ENCODE measurements around the gene IL20RA. TPM values are rescaled to one million over a fixed set of nuclear protein-coding genes. Genes with fewer than 3 reads are reported as not detected.
A peak's percentile ranks its signal among the peaks of the same experiment; 100 is the strongest.

Gene IL20RA
- polyA plus RNA-seq, 10 donors, result 23.1 to 40.7 (median 27.9) TPM

- DNase-seq, result no peak
These were observed 33.4 kb downstream of the IL20RA start for GRCh38 chr6:137011406-137011805.

GRCh38 chr6:137010128-137010718, 34.5 kb downstream of the IL20RA start:
- DNase-seq, result no peak

GRCh38 chr6:137008204-137008603, 36.6 kb downstream of the IL20RA start:
- DNase-seq, result no peak

GRCh38 chr6:137006056-137006455, 38.7 kb downstream of the IL20RA start:
- no peak for DNase-seq

- DNase-seq, result no peak
These were observed 39.7 kb downstream of the IL20RA start for GRCh38 chr6:137005073-137005472.

GRCh38 chr6:137002505-137002904, 42.3 kb downstream of the IL20RA start:
- no peak for DNase-seq

- no peak for DNase-seq
These were observed 42.8 kb downstream of the IL20RA start for GRCh38 chr6:137001977-137002302.

GRCh38 chr6:137001299-137001976, 43.3 kb downstream of the IL20RA start:
- DNase-seq, result no peak

- DNase-seq, result no peak
These were observed 43.9 kb downstream of the IL20RA start for GRCh38 chr6:137000825-137001224.

GRCh38 chr6:136995521-136995920, 49.2 kb downstream of the IL20RA start:
- DNase-seq, result no peak

GRCh38 chr6:136994782-136995181, 50.0 kb downstream of the IL20RA start:
- DNase-seq, result no peak

- no peak for DNase-seq
These were observed 52.7 kb downstream of the IL20RA start for GRCh38 chr6:136992113-136992512.

GRCh38 chr6:136991646-136992045, 53.1 kb downstream of the IL20RA start:
- DNase-seq, result no peak

- DNase-seq, result no peak
These were observed 54.0 kb downstream of the IL20RA start for GRCh38 chr6:136990754-136991153.

GRCh38 chr6:136990242-136990578, 54.6 kb downstream of the IL20RA start:
- DNase-seq, result no peak

- peak in 2 of 3 donors; percentile 48 to 74 for DNase-seq
These were observed 55.1 kb downstream of the IL20RA start for GRCh38 chr6:136989571-136990241.

- DNase-seq, result no peak
These were observed 57.2 kb downstream of the IL20RA start for GRCh38 chr6:136987526-136987925.

GRCh38 chr6:136985502-136985901, 59.3 kb downstream of the IL20RA start:
- DNase-seq, result no peak

GRCh38 chr6:136984578-136984977, 60.2 kb downstream of the IL20RA start:
- DNase-seq, result no peak

GRCh38 chr6:136983687-136984086, 61.1 kb downstream of the IL20RA start:
- DNase-seq, result no peak

GRCh38 chr6:136982928-136983327, 61.8 kb downstream of the IL20RA start:
- DNase-seq, result no peak

GRCh38 chr6:136980070-136980469, 64.7 kb downstream of the IL20RA start:
- DNase-seq, result no peak

- no peak for DNase-seq
These were observed 65.6 kb downstream of the IL20RA start for GRCh38 chr6:136979206-136979605.

- DNase-seq, result no peak
These were observed 67.7 kb downstream of the IL20RA start for GRCh38 chr6:136977075-136977474.

Data from muscle of back (tissue), 11 donors.